ENCODE measurements around the gene BASP1.
"Not testable (repeated sequence)": the region's sequence is repeated elsewhere in the genome, so short reads cannot be mapped to it uniquely, and the experiment has no call there.

BASP1 gene

GRCh38 chr5:17319095-17319494 is 101.7 kb downstream of the BASP1 start:
- DNase-seq (ENCODE audit: low spot score): not testable (repeated sequence)

- no peak for DNase-seq (ENCODE audit: low spot score)
These were observed 108.6 kb downstream of the BASP1 start for GRCh38 chr5:17325770-17326599.
